GM10266 (cell line): Measurements from ENCODE around the gene FOXL3.

ENCODE experiments used
- DNase-seq: peaks from one replicate; pipeline ENCODE4 v3.0.0; 2012; ENCODE audit errors: extremely low spot score
- TF ChIP-seq, protein P1 (sequence below): IDR thresholded peaks from 2 replicates; pipeline ENCODE4 v1.5.1; 2012; ENCODE audit warnings: mild to moderate bottlenecking, low read depth; ENCODE audit not compliant: control insufficient read depth, insufficient read depth; ENCODE audit errors: missing control alignments

Gene FOXL3

GRCh38 chr7:252216-252965 lies 37.6 kb upstream of the FOXL3 start:
- TF ChIP-seq, protein P1, sequence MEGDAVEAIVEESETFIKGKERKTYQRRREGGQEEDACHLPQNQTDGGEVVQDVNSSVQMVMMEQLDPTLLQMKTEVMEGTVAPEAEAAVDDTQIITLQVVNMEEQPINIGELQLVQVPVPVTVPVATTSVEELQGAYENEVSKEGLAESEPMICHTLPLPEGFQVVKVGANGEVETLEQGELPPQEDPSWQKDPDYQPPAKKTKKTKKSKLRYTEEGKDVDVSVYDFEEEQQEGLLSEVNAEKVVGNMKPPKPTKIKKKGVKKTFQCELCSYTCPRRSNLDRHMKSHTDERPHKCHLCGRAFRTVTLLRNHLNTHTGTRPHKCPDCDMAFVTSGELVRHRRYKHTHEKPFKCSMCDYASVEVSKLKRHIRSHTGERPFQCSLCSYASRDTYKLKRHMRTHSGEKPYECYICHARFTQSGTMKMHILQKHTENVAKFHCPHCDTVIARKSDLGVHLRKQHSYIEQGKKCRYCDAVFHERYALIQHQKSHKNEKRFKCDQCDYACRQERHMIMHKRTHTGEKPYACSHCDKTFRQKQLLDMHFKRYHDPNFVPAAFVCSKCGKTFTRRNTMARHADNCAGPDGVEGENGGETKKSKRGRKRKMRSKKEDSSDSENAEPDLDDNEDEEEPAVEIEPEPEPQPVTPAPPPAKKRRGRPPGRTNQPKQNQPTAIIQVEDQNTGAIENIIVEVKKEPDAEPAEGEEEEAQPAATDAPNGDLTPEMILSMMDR: no peak
- no peak for DNase-seq

GRCh38 chr7:252981-253380 lies 37.0 kb upstream of the FOXL3 start:
- TF ChIP-seq, protein P1: no peak

DNA sequence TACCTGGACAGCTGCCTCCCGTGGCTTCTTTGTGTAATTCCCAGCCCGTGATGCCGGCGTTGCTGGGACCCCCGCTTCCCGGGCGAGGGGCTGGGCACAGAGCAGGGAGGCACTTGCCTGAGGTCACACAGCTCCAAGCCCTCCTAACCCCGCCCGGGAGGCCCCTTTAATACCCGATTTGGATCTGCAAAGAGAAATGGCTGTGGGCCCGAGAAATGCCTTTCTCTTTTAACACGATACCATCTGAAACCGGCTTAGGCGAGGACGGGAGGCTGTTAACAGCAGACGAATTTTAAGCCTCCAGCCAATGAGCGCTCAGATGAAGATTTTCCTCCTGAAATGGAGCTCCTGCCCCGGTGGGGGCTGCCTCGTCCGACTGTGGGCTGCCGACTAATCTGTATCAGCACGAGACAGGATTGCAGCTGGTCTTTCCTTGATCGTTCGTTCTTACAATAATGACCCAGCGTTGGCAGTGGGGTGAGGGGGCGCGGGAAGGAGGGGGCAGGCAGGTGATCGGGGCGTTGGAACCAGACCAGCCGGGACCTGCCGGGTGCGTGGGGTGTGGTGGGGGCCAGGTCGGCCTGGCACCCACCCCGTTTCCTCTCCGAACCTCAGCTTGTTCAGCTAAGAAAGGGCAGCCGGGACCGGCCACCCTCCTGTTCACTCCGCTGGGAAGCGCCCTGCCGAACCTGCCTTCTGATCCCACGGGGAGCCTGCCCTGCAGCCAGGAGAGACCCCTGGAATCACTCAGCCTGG lies 36.2 kb upstream of the FOXL3 start:
- no peak for DNase-seq
- TF ChIP-seq, protein P1: no peak

More at GRCh38 chr7:252981-253380, 37.0 kb upstream of the FOXL3 start:
- DNase-seq: no peak

DNA sequence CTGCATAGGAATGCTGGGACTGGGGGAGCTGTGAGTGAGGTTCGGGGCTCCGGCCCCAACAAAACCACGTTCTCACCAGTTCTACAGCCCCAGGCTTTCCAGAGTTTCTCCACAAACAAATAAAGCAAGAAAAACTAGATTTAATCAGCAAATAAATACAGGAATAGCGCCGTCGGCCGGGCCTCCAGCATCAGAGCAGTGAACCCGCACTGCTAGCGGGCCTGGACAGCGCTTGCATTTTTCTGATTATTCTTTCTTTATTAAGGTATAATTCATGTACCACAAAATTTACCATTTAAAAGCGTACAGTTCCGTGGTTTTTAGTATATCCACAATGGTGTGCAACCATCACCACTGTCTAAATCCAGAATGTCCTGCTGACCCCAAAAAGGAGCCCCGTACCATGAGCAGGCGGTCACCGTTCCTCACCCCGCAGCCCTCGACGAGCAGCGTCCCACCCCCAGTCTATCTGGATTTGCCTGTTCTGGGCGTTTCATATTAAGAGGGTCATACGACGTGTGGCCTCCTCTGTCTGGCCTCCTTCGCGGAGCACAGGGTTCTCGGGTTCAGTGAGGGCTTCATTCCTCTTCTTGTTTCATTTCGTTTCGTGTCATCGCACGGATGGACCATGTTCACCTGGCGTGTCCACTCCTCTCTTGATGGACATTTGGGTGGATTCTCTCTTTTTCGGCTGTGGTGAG lies 35.5 kb upstream of the FOXL3 start:
- TF ChIP-seq, protein P1: no peak

DNA sequence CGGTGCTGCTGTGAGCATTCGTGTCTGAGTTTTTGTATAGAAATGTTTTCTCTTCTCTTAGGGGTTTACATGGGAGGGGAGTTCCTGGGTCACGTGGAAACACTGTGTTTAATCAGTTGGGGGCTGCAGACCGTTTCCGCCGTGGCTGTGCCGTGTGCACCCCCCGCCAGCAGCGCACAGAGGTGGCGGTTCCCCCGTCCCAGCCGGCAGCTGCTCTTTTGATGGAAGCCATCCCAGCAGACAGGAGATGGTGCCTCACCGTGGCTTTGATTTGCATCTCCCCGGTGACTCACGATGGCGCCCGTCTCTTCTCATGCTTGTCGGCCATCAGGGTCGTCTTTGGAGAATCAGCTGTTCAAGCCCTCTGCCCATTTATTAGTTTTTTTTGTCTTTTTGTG lies 34.9 kb upstream of the FOXL3 start:
- no peak for DNase-seq
- TF ChIP-seq, protein P1: no peak

More for the DNA sequence above, 35.5 kb upstream of the FOXL3 start:
- DNase-seq: no peak

GRCh38 chr7:255721-256361 lies 34.1 kb upstream of the FOXL3 start:
- TF ChIP-seq, protein P1: no peak
- no peak for DNase-seq
